SU-DHL-6 (cell line): ENCODE results near the gene TCEAL8.

Experiments
- CTCF ChIP-seq: fragments of 200-600 bp; sonication (generic); IDR thresholded peaks from one replicate; pipeline ENCODE4 v1.5.1; 2017; ENCODE audit warnings: antibody characterized with exemption, mild to moderate bottlenecking, low read length, moderate library complexity; ENCODE audit not compliant: insufficient read depth, poor library complexity, severe bottlenecking
- EZH2phosphoT487 ChIP-seq: fragments of 200-600 bp; sonication (generic), shearing (Covaris generic); conservative IDR thresholded peaks from 2 replicates; pipeline ENCODE4 v1.6.1; 2018; ENCODE audit warnings: mild to moderate bottlenecking, antibody characterized with exemption, low read length, moderate library complexity, mixed read lengths

DNA sequence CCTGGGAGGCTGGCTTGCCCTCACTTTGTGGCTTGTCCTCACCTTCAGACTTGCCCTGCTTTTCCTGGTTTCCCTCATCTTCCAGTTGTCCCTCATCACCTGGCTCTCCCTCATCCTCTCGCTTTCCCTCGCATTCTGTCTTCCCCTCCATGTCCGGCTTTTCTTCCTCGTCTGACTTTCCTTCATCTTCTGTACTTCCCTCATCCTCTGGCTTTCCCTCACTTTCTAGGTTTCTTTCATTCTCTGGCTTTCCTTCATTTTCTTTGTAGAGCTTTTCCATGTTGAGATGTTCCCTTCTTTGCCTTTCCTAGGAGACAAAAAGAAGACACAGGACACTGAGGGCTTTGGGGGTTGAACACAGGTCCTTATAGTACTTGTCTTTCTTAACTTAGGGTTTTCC is 19.3 kb upstream of the TCEAL8 start:
- TF ChIP-seq CTCF (no peak), EZH2phosphoT487 (no peak)
